Measurements from ENCODE around the gene RAX.
"Not testable (repeated sequence)": the region's sequence is repeated elsewhere in the genome, so short reads cannot be mapped to it uniquely, and the experiment has no call there.

RAX gene

GRCh38 chr18:59272221-59272888, 899 bp downstream of the RAX start:
- no peak for DNase-seq

- no peak for DNase-seq
Observed at GRCh38 chr18:59271606-59272220, 1.5 kb downstream of the RAX start.

- no peak for DNase-seq
Observed at GRCh38 chr18:59270689-59271257, 2.5 kb downstream of the RAX start.

GRCh38 chr18:59269563-59270119, 3.6 kb downstream of the RAX start:
- no peak for DNase-seq

- peak; percentile 25 for DNase-seq
Observed at GRCh38 chr18:59268721-59269562, 4.3 kb downstream of the RAX start.

GRCh38 chr18:59268127-59268720, 5.0 kb downstream of the RAX start:
- no peak for DNase-seq

GRCh38 chr18:59267503-59268126, 5.6 kb downstream of the RAX start:
- no peak for DNase-seq

GRCh38 chr18:59266886-59267502, 6.3 kb downstream of the RAX start:
- DNase-seq = no peak

- DNase-seq = no peak
Observed at GRCh38 chr18:59266459-59266858, 6.8 kb downstream of the RAX start.

GRCh38 chr18:59265974-59266369, 7.3 kb downstream of the RAX start:
- DNase-seq = no peak

GRCh38 chr18:59265246-59265973, 7.8 kb downstream of the RAX start:
- no peak for DNase-seq

- no peak for DNase-seq
Observed at GRCh38 chr18:59264651-59265245, 8.5 kb downstream of the RAX start.

GRCh38 chr18:59264121-59264571, 9.1 kb downstream of the RAX start:
- DNase-seq = no peak

- no peak for DNase-seq
Observed at GRCh38 chr18:59263661-59264060, 9.6 kb downstream of the RAX start.

- DNase-seq = not testable (repeated sequence)
Observed at GRCh38 chr18:59262243-59262642, 11.0 kb downstream of the RAX start.

GRCh38 chr18:59261842-59262241, 11.4 kb downstream of the RAX start:
- DNase-seq = not testable (repeated sequence)

- DNase-seq = not testable (repeated sequence)
Observed at GRCh38 chr18:59255491-59255890, 17.8 kb downstream of the RAX start.

GRCh38 chr18:59249199-59249774, 24.0 kb downstream of the RAX start:
- peak; percentile 85 for DNase-seq

- DNase-seq = no peak
Observed at GRCh38 chr18:59246796-59247195, 26.5 kb downstream of the RAX start.

- no peak for DNase-seq
Observed at GRCh38 chr18:59242906-59243305, 30.3 kb downstream of the RAX start.

All from COR-L47 (cell line).